A549 (cell line): ENCODE measurements around the gene NUAK1.

ENCODE experiments used
- CEBPB ChIP-seq, 2 experiments: fragments of >200 bp in 1 of 2; sonication (Bioruptor Twin) in 1 of 2; formaldehyde crosslinking in 1 of 2; IDR thresholded peaks; 2 replicates each; pipeline ENCODE4 v1.6.1; 2012 to 2016
- POLR2A ChIP-seq: IDR thresholded peaks from 2 replicates; pipeline ENCODE4 v1.6.1; 2012; ENCODE audit warnings: mild to moderate bottlenecking, low read length
- RAD21 ChIP-seq, 2 experiments: fragments of >200 bp in 1 of 2; sonication (Bioruptor Twin) in 1 of 2; formaldehyde crosslinking in 1 of 2; IDR thresholded peaks in 1 of 2; conservative IDR thresholded peaks in 1 of 2; 2 replicates in 1 of 2; 3 replicates in 1 of 2; pipeline ENCODE4 v1.6.1; 2012 to 2018; ENCODE audit warnings: inconsistent platforms in 1 of 2
- RFX5 ChIP-seq: fragments of 450-650 bp; IDR thresholded peaks from 2 replicates; pipeline ENCODE4 v1.7.1; 2014; ENCODE audit warnings: antibody characterized with exemption, mild to moderate bottlenecking, moderate library complexity
- SREBF2 ChIP-seq: fragments of 450-650 bp; IDR thresholded peaks from 2 replicates; pipeline ENCODE4 v1.6.1; 2014; ENCODE audit warnings: mild to moderate bottlenecking, moderate library complexity
- ZFP36 ChIP-seq: fragments of 450-650 bp; IDR thresholded peaks from 2 replicates; pipeline ENCODE4 v1.6.1; 2014; ENCODE audit warnings: borderline replicate concordance; ENCODE audit not compliant: partially characterized antibody
- TF ChIP-seq, protein P1 (sequence below): fragments of >200 bp; sonication (Bioruptor Twin); formaldehyde crosslinking; IDR thresholded peaks from 3 replicates; pipeline ENCODE4 v1.5.1; 2016
- TF ChIP-seq, protein P2 (sequence below): fragments of 200-600 bp; sonication (generic); IDR thresholded peaks from 2 replicates; pipeline ENCODE4 v1.6.1; 2016; ENCODE audit warnings: antibody characterized with exemption, mild to moderate bottlenecking, moderate library complexity
- TF ChIP-seq, protein P3 (sequence below): fragments of 250-450 bp; sonication (Bioruptor Pico); IDR thresholded peaks from 2 replicates; pipeline ENCODE4 v1.5.0; 2021; ENCODE audit warnings: mild to moderate bottlenecking, moderate library complexity, borderline replicate concordance

DNA sequence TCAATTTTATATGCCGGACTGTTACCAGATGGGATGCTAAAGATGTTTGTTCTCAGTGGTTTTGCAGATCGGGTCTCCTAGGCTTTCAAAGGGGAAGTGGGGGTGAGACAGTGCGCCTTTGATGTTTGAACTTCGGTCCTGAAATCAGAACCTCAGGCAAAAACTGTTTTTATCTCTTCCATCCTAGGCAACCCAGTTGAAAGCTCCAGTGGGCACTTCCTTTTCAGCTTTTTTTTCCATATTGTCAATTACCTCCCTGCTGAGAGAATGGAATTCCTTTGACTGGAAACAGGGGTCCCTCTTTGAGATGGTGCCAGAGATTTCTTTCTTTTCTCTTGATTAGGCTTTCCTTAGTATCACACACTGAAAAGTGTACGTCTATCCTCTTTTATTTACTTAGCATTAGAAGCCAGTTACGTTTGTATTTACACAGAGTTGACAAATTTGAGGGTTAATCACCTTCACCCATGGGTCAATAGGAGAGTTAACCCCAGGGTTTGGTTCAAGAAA lies 40.0 kb downstream of the NUAK1 start:
- TF ChIP-seq, protein P1, sequence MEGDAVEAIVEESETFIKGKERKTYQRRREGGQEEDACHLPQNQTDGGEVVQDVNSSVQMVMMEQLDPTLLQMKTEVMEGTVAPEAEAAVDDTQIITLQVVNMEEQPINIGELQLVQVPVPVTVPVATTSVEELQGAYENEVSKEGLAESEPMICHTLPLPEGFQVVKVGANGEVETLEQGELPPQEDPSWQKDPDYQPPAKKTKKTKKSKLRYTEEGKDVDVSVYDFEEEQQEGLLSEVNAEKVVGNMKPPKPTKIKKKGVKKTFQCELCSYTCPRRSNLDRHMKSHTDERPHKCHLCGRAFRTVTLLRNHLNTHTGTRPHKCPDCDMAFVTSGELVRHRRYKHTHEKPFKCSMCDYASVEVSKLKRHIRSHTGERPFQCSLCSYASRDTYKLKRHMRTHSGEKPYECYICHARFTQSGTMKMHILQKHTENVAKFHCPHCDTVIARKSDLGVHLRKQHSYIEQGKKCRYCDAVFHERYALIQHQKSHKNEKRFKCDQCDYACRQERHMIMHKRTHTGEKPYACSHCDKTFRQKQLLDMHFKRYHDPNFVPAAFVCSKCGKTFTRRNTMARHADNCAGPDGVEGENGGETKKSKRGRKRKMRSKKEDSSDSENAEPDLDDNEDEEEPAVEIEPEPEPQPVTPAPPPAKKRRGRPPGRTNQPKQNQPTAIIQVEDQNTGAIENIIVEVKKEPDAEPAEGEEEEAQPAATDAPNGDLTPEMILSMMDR = no peak
- no peak for TF ChIP-seq POLR2A
- TF ChIP-seq RAD21 (conservative IDR thresholded peaks at IDR 0.05 in 1 of 2, IDR thresholded peaks at IDR 0.05 in 1 of 2) = no peak
- no peak for TF ChIP-seq RFX5
- TF ChIP-seq ZFP36 = no peak
- TF ChIP-seq CEBPB (IDR thresholded peaks at IDR 0.05) = no peak
- no peak for TF ChIP-seq SREBF2
- TF ChIP-seq, protein P2, sequence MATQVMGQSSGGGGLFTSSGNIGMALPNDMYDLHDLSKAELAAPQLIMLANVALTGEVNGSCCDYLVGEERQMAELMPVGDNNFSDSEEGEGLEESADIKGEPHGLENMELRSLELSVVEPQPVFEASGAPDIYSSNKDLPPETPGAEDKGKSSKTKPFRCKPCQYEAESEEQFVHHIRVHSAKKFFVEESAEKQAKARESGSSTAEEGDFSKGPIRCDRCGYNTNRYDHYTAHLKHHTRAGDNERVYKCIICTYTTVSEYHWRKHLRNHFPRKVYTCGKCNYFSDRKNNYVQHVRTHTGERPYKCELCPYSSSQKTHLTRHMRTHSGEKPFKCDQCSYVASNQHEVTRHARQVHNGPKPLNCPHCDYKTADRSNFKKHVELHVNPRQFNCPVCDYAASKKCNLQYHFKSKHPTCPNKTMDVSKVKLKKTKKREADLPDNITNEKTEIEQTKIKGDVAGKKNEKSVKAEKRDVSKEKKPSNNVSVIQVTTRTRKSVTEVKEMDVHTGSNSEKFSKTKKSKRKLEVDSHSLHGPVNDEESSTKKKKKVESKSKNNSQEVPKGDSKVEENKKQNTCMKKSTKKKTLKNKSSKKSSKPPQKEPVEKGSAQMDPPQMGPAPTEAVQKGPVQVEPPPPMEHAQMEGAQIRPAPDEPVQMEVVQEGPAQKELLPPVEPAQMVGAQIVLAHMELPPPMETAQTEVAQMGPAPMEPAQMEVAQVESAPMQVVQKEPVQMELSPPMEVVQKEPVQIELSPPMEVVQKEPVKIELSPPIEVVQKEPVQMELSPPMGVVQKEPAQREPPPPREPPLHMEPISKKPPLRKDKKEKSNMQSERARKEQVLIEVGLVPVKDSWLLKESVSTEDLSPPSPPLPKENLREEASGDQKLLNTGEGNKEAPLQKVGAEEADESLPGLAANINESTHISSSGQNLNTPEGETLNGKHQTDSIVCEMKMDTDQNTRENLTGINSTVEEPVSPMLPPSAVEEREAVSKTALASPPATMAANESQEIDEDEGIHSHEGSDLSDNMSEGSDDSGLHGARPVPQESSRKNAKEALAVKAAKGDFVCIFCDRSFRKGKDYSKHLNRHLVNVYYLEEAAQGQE = no peak
- TF ChIP-seq, protein P3, sequence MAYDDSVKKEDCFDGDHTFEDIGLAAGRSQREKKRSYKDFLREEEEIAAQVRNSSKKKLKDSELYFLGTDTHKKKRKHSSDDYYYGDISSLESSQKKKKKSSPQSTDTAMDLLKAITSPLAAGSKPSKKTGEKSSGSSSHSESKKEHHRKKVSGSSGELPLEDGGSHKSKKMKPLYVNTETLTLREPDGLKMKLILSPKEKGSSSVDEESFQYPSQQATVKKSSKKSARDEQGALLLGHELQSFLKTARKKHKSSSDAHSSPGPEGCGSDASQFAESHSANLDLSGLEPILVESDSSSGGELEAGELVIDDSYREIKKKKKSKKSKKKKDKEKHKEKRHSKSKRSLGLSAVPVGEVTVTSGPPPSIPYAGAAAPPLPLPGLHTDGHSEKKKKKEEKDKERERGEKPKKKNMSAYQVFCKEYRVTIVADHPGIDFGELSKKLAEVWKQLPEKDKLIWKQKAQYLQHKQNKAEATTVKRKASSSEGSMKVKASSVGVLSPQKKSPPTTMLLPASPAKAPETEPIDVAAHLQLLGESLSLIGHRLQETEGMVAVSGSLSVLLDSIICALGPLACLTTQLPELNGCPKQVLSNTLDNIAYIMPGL (CRISPR knock-in tag) = no peak
